KMS-11 (cell line): ENCODE results near the gene TOP1.

Experiments used
- H2AFZ ChIP-seq: fragments of 200-600 bp; sonication (generic); 2 replicates; pipeline ENCODE4 v1.6.1; 2016; ENCODE audit warnings: antibody characterized with exemption, mixed run types, low read depth
- H3K27ac ChIP-seq: fragments of 200-600 bp; sonication (generic); 2 replicates; pipeline ENCODE4 v1.6.1; 2016; ENCODE audit warnings: mild to moderate bottlenecking, mixed run types
- H3K27me3 ChIP-seq: fragments of 200-600 bp; sonication (generic); 2 replicates; pipeline ENCODE4 v1.6.1; 2017; ENCODE audit warnings: mild to moderate bottlenecking, low read depth, mixed run types, moderate library complexity; ENCODE audit not compliant: insufficient read depth
- H3K36me3 ChIP-seq: fragments of 200-600 bp; sonication (generic); 2 replicates; pipeline ENCODE4 v1.6.1; 2017; ENCODE audit warnings: mild to moderate bottlenecking, mixed run types; ENCODE audit not compliant: insufficient read depth
- H3K4me1 ChIP-seq: fragments of 200-600 bp; sonication (generic); 2 replicates; pipeline ENCODE4 v1.6.1; 2016; ENCODE audit warnings: mild to moderate bottlenecking, low read depth, mixed run types; ENCODE audit not compliant: poor library complexity, severe bottlenecking
- H3K4me2 ChIP-seq: fragments of 200-600 bp; sonication (generic); 2 replicates; pipeline ENCODE4 v1.7.0; 2016; ENCODE audit warnings: mild to moderate bottlenecking, mixed run types
- H3K4me3 ChIP-seq: fragments of 200-600 bp; sonication (generic); IDR thresholded peaks from 2 replicates; pipeline ENCODE4 v1.6.1; 2017; ENCODE audit warnings: low read depth, low read length, mixed read lengths; ENCODE audit not compliant: insufficient read depth
- H3K79me2 ChIP-seq: fragments of 200-600 bp; sonication (generic); 2 replicates; pipeline ENCODE4 v1.6.1; 2016; ENCODE audit warnings: low read depth, mixed run types; ENCODE audit not compliant: insufficient read depth
- H3K9ac ChIP-seq: fragments of 200-600 bp; sonication (generic); 2 replicates; pipeline ENCODE4 v1.6.1; 2016; ENCODE audit warnings: mild to moderate bottlenecking, mixed run types
- H4K20me1 ChIP-seq: fragments of 200-600 bp; sonication (generic); 2 replicates; pipeline ENCODE4 v1.6.1; 2016; ENCODE audit warnings: mild to moderate bottlenecking, mixed run types; ENCODE audit not compliant: insufficient read depth
- CTCF ChIP-seq: fragments of 200-600 bp; sonication (generic); conservative IDR thresholded peaks from 2 replicates; pipeline ENCODE4 v1.6.1; 2017; ENCODE audit warnings: low read depth, mild to moderate bottlenecking, antibody characterized with exemption, low read length, moderate library complexity, mixed read lengths

Gene TOP1

GRCh38 chr20:41121399-41121798, 92.8 kb downstream of the TOP1 start:
- no peak overlapping the region; the same call in 1 of the 2 replicates for H3K27ac ChIP-seq
- no peak overlapping the region for H3K4me2 ChIP-seq
- H3K27me3 ChIP-seq: no peaks in the 10 kb centered on the region
- H3K9ac ChIP-seq: no peak overlapping the region
- peaks cover 30% of the 10 kb centered on the region; the same call in 1 of the 2 replicates for H3K36me3 ChIP-seq
- H3K4me1 ChIP-seq: no peaks in the 10 kb centered on the region
- H4K20me1 ChIP-seq: peaks cover 4% of the 10 kb centered on the region; the same call in 1 of the 2 replicates
- H3K4me3 ChIP-seq: no peak overlapping the region
- no peak overlapping the region for H2AFZ ChIP-seq
- no peak for TF ChIP-seq CTCF
- no peaks in the 10 kb centered on the region for H3K79me2 ChIP-seq

GRCh38 chr20:41123631-41124030, 95.0 kb downstream of the TOP1 start:
- Histone ChIP-seq H3K9ac (no peak overlapping the region), H3K4me1 (no peaks in the 10 kb centered on the region), H2AFZ (no peak overlapping the region), H3K27ac (no peak overlapping the region), H3K36me3 (peaks cover 20% of the 10 kb centered on the region; the same call in 1 of the 2 replicates), H3K4me3 (no peak overlapping the region), H3K4me2 (no peak overlapping the region), H3K27me3 (no peaks in the 10 kb centered on the region), H3K79me2 (no peaks in the 10 kb centered on the region), H4K20me1 (peaks cover 4% of the 10 kb centered on the region; the same call in 1 of the 2 replicates)
- no peak for TF ChIP-seq CTCF

DNA sequence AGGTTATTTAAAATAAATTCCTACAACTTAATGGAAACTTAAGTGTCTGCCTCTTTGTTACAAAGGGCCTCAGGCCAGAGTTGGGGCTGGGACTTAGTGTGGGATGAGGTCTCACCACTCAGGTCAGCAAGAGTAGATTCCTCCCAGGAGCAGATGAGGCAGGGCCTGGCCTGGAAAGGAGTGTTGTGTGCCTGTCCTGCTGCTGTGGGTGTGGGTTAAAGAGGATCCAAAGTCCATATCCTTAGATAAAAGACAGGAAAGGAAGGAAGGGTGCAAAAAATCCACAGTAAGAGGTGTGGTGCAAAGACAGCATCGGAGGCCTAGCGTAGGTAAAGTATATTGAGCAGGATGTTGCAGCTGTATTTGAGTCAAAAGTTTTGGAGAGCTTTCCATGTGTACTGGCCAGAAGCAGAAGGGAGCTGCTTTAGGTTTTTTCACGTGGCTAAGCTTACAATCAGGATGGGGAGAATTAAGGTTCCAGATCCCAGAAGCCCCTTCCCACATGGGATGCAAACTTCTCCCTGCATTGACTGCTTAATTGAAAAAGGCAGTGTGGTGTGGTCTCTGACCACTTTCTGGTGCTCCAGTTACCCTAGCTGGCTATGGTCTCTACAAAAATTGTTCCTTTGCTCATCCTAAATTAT, 96.0 kb downstream of the TOP1 start:
- Histone ChIP-seq H3K27me3 (no peaks in the 10 kb centered on the region), H2AFZ (no peak overlapping the region), H3K9ac (no peak overlapping the region), H3K4me2 (no peak overlapping the region), H3K79me2 (no peaks in the 10 kb centered on the region), H4K20me1 (no peaks in the 10 kb centered on the region; the same call in 1 of the 2 replicates), H3K4me1 (no peaks in the 10 kb centered on the region), H3K27ac (no peak overlapping the region), H3K36me3 (peaks cover 12% of the 10 kb centered on the region; the same call in 1 of the 2 replicates), H3K4me3 (no peak overlapping the region)
- no peak for TF ChIP-seq CTCF

- TF ChIP-seq CTCF: no peak
- H2AFZ ChIP-seq: no peak overlapping the region
- no peak overlapping the region for H3K9ac ChIP-seq
- no peaks in the 10 kb centered on the region for H3K27me3 ChIP-seq
- no peaks in the 10 kb centered on the region for H3K79me2 ChIP-seq
- no peak overlapping the region for H3K4me2 ChIP-seq
- H3K4me3 ChIP-seq: no peak overlapping the region
- no peaks in the 10 kb centered on the region for H3K4me1 ChIP-seq
- no peaks in the 10 kb centered on the region; the same call in 1 of the 2 replicates for H4K20me1 ChIP-seq
- H3K27ac ChIP-seq: no peak overlapping the region
- H3K36me3 ChIP-seq: 0 out of 2 replicates have a peak, but pooled peaks cover 4% of the 10 kb centered on the region
Observed at GRCh38 chr20:41125530-41126457, 97.2 kb downstream of the TOP1 start.
